HepG2 (cell line): Measurements from ENCODE around the gene SEPTIN5. TPM values are rescaled to one million over a fixed set of nuclear protein-coding genes. Genes with fewer than 3 reads are reported as not detected.

Experiments
- ATAC-seq: fragments of 200-7000 bp; cut with Tn5 transposase; 3 replicates; pipeline ENCODE4 v1.9.1; 2020; ENCODE audit warnings: mild to moderate bottlenecking, moderate library complexity
- BruUV-seq: library from RNA; stranded (reverse); fragments of 400-500 nt; replicated peaks from 2 replicates; lab custom pipeline; 2021; lab: Mats Ljungman, UMichigan
- CTCF ChIA-PET: fragments of 300-600 bp; formaldehyde crosslinking; extraction: SDS; loops from one replicate; lab custom pipeline; 2021; ENCODE audit warnings: low total read pairs, inconsistent platforms, low intra/inter-chr PET ratio; lab: Yijun Ruan, JAX
- POLR2A ChIA-PET: fragments of 350-600 bp; sonication (Branson Sonifier 250); formaldehyde crosslinking; loops from one replicate; lab custom pipeline; 2020; ENCODE audit warnings: antibody characterized with exemption, inconsistent platforms; lab: Yijun Ruan, JAX
- DNase-seq: peaks from one replicate; pipeline ENCODE4 v3.0.0-alpha.2; 2015; ENCODE audit warnings: low spot score
- FAIRE-seq: peaks from 3 replicates; lab custom pipeline; 2011; peaks lifted over from hg19 to GRCh38; lab: Jason Lieb, UNC
- H2AFZ ChIP-seq: one replicate; pipeline ENCODE4 v1.6.1; 2011; ENCODE audit warnings: low read length, inconsistent platforms
- H3K27ac ChIP-seq: fragments of 300-600 bp; 3 replicates; pipeline ENCODE4 v1.8.0; 2011; ENCODE audit warnings: mixed run types, mild to moderate bottlenecking, mixed read lengths, low read length, inconsistent platforms; ENCODE audit not compliant: insufficient read depth; ENCODE audit errors: extremely low read length
- H3K27me3 ChIP-seq, 2 experiments: fragments of 200-600 bp in 1 of 2; 2 replicates in 1 of 2; 3 replicates in 1 of 2; pipeline versions ENCODE4 v1.6.0 to v1.8.0; 2011; ENCODE audit warnings: low read length in 2 of 2, mild to moderate bottlenecking in 2 of 2, moderate library complexity in 2 of 2, inconsistent platforms in 1 of 2; ENCODE audit not compliant: insufficient read depth in 2 of 2, control insufficient read depth in 1 of 2
- H3K36me3 ChIP-seq, 2 experiments: fragments of 200-600 bp in 1 of 2; replicated peaks in 1 of 2; 2 replicates in 1 of 2; 3 replicates in 1 of 2; pipeline versions ENCODE4 v1.5.1 to v1.8.0; 2011; ENCODE audit warnings: low read length in 2 of 2, inconsistent platforms in 1 of 2; ENCODE audit not compliant: insufficient read depth in 2 of 2, control insufficient read depth in 1 of 2
- H3K4me1 ChIP-seq: 2 replicates; pipeline ENCODE4 v1.5.1; 2012; ENCODE audit warnings: low read length, inconsistent platforms; ENCODE audit not compliant: insufficient read depth
- H3K4me2 ChIP-seq: 2 replicates; pipeline ENCODE4 v1.6.0; 2011; ENCODE audit warnings: low read depth, low read length, inconsistent platforms
- H3K4me3 ChIP-seq, 3 experiments: fragments of 200-600 bp in 1 of 3; sonication (generic), shearing (Covaris generic) in 1 of 3; replicated peaks in 1 of 3; 2 replicates each; pipeline ENCODE4 v1.5.1; 2011 to 2016; ENCODE audit warnings: low read length in 3 of 3, inconsistent platforms in 2 of 3, low read depth in 2 of 3, mild to moderate bottlenecking in 2 of 3, control low read depth in 1 of 3, mixed read lengths in 1 of 3; ENCODE audit not compliant: insufficient read depth in 1 of 3
- H3K79me2 ChIP-seq: one replicate; pipeline ENCODE4 v1.6.1; 2011; ENCODE audit warnings: low read length, inconsistent platforms; ENCODE audit not compliant: insufficient read depth
- H3K9ac ChIP-seq: 2 replicates; pipeline ENCODE4 v1.6.0; 2011; ENCODE audit warnings: mild to moderate bottlenecking, low read depth, low read length, inconsistent platforms; ENCODE audit not compliant: insufficient read depth
- H3K9me3 ChIP-seq: 2 replicates; pipeline ENCODE4 v1.5.1; 2012; ENCODE audit warnings: mild to moderate bottlenecking, low read length
- H4K20me1 ChIP-seq: 2 replicates; pipeline ENCODE4 v1.6.0; 2011; ENCODE audit warnings: inconsistent platforms, mild to moderate bottlenecking, low read length, moderate library complexity; ENCODE audit not compliant: insufficient read depth
- FOXA1 ChIP-seq, 2 experiments: fragments of 450-650 bp in 1 of 2; sonication (generic) in 1 of 2; formaldehyde crosslinking in 1 of 2; IDR thresholded peaks; 2 replicates each; pipeline versions ENCODE4 v1.4.0 to v1.6.1; 2016 to 2020; ENCODE audit warnings: missing genetic modification reagents in 1 of 2
- HNF4A ChIP-seq: sonication (generic); formaldehyde crosslinking; IDR thresholded peaks from 2 replicates; pipeline ENCODE4 v1.4.0; 2020; ENCODE audit warnings: missing genetic modification reagents
- NCOR1 ChIP-seq: fragments of 200-600 bp; sonication (generic); IDR thresholded peaks from 2 replicates; pipeline ENCODE4 v1.7.0; 2017; ENCODE audit warnings: antibody characterized with exemption, low read length, borderline replicate concordance
- REST ChIP-seq, 2 experiments: IDR thresholded peaks; 2 replicates each; pipeline ENCODE4 v1.6.1; 2011 to 2012; ENCODE audit warnings: low read length in 2 of 2, borderline replicate concordance in 1 of 2, low read depth in 1 of 2, mild to moderate bottlenecking in 1 of 2, moderate library complexity in 1 of 2
- SALL1 ChIP-seq: sonication (generic); formaldehyde crosslinking; IDR thresholded peaks from 2 replicates; pipeline ENCODE4 v1.8.0; 2022; ENCODE audit warnings: mild to moderate bottlenecking, missing genetic modification reagents
- ZFX ChIP-seq: sonication (generic); formaldehyde crosslinking; IDR thresholded peaks from 2 replicates; pipeline ENCODE4 v1.4.0; 2020; ENCODE audit warnings: mild to moderate bottlenecking, low read depth, missing genetic modification reagents, moderate library complexity
- ZFY ChIP-seq: sonication (generic); formaldehyde crosslinking; IDR thresholded peaks from 2 replicates; pipeline ENCODE4 v1.4.0; 2020; ENCODE audit warnings: missing genetic modification reagents
- ZNF225 ChIP-seq: sonication (generic); formaldehyde crosslinking; IDR thresholded peaks from 2 replicates; pipeline ENCODE4 v1.4.0; 2020; ENCODE audit warnings: mild to moderate bottlenecking, missing genetic modification reagents
- ZNF577 ChIP-seq: sonication (generic); formaldehyde crosslinking; IDR thresholded peaks from 2 replicates; pipeline ENCODE4 v1.4.0; 2020; ENCODE audit warnings: mild to moderate bottlenecking, low read depth, missing genetic modification reagents, borderline replicate concordance
- ZNF747 ChIP-seq: sonication (generic); formaldehyde crosslinking; IDR thresholded peaks from 2 replicates; pipeline ENCODE4 v1.8.1; 2023; ENCODE audit warnings: missing genetic modification reagents, mild to moderate bottlenecking, borderline replicate concordance
- ZNF761 ChIP-seq: sonication (generic); formaldehyde crosslinking; conservative IDR thresholded peaks from 2 replicates; pipeline ENCODE4 v1.4.0; 2020; ENCODE audit warnings: mild to moderate bottlenecking, missing genetic modification reagents
- ZSCAN20 ChIP-seq: sonication (generic); formaldehyde crosslinking; IDR thresholded peaks from 2 replicates; pipeline ENCODE4 v1.4.0; 2020; ENCODE audit warnings: missing genetic modification reagents, mild to moderate bottlenecking, borderline replicate concordance
- WGBS: methylation state at CpG from one replicate; pipeline ENCODE4 v1.1.6; 2017; ENCODE audit warnings: low lambda C conversion rate; 5-methylcytosine and 5-hydroxymethylcytosine counted together
- in situ Hi-C: cut with HindIII; loops from 2 replicates; pipeline ENCODE4 v1.10.0; 2017; ENCODE audit warnings: low pct_unique_long_range_greater_than_20kb; ENCODE audit not compliant: extremely low pct_ligation_motif_present
- intact Hi-C: fragments of 100-400 bp; cut with micrococcal nuclease; formaldehyde crosslinking; loops from one replicate; pipeline ENCODE4 v1.10.0; 2022; ENCODE audit not compliant: unreplicated experiment
- polyA plus RNA-seq, 8 experiments: library from polyadenylated mRNA; depleted of rRNA in 3 of 8; stranded (reverse) in 7 of 8; unstranded in 1 of 8; fragments of >200 nt; fragmentation: Illumina TruSeq in 4 of 8; extraction: Trizol in 4 of 8; gene quantifications; 2 replicates each; pipeline versions ENCODE4 v1.2.1 to v1.2.3, GENCODE V29; 2011 to 2016; ENCODE audit warnings: low read depth in 4 of 8, missing spikeins in 1 of 8, mixed read lengths in 1 of 8; ENCODE audit not compliant: insufficient read depth in 1 of 8
- total RNA-seq, 5 experiments: library from RNA; depleted of rRNA; stranded (reverse); fragments of >200 nt; fragmentation: Illumina TruSeq; extraction: Trizol; gene quantifications; 2 replicates each; pipeline ENCODE4 v1.2.3, GENCODE V29; 2016; ENCODE audit warnings: low read depth in 1 of 5
- TF ChIP-seq, protein P1 (sequence below): sonication (generic); formaldehyde crosslinking; IDR thresholded peaks from 2 replicates; pipeline ENCODE4 v1.9.0; 2022; ENCODE audit warnings: missing genetic modification reagents, mild to moderate bottlenecking, borderline replicate concordance
- TF ChIP-seq, protein P2 (sequence below): sonication (generic); formaldehyde crosslinking; IDR thresholded peaks from 2 replicates; pipeline ENCODE4 v1.4.0; 2020; ENCODE audit warnings: missing genetic modification reagents
- TF ChIP-seq, protein P3 (sequence below): sonication (generic); formaldehyde crosslinking; IDR thresholded peaks from 2 replicates; pipeline ENCODE4 v1.4.0; 2020; ENCODE audit warnings: mild to moderate bottlenecking, missing genetic modification reagents

SEPTIN5 gene
- total and polyA plus RNA-seq, 2 of the 13 experiments (the other 11 are each of a cell fraction or from before 2014, with no cell fraction given) = 0.33 TPM; not detected in 1

DNA sequence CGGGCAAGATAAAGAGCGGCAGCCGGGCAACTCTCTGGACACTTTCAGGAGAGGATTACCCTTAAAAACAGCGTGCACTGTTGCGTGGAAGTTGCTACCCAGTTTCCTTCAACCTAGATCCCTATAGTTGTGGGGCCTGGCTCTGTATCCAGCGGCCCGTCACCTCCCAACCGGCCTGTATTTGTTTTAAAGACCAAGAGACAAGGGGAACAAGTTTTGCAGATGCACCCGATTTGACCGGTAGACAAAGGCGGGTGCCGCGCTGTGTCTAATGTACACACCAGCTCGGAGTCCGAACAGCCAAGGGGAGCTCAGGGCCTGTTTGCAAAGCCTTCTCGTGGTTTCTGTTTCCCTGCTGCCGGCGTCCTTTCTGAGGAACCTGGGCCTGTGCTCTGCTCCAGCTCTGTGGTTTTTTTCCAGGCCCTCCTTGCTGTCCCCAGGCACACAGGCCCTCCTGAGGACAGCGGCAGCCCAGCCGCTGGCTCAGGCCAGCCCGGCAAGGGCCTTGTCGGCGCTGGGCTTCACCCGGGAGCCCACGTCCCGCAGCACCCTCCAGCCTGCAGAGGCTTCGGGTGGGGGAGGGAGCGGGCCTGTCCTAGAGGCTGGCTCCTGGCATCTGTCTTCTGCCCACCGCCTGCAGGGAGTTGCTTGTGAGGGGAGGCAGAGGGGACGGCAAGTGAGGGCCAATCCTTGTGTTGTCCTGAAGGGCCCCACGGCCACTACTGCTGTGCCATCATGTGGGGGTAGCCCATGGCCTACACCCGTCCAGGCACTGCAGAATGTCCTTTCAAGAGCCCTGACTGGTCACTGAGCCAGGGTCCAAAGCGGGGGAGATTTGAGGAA lies 47.6 kb downstream of the SEPTIN5 start:
- peak; percentile 57 for ATAC-seq
- intact Hi-C loops = no loop called here
- peak; percentile 23 for FAIRE-seq
- no peak overlapping the region for H3K9ac ChIP-seq
- ChIA-PET POLR2A (interaction anchor here (1.6 kb wide), 1 partner anchor 14 kb away, joined by 3 read pairs; no protein-coding TSS in a partner anchor), CTCF (no interaction called here)
- in situ Hi-C loops = no loop called here
- peak overlapping the region; percentile 41 to 59 (median 50) for H3K4me3 ChIP-seq
- peak; percentile 35 for DNase-seq
- H3K27me3 ChIP-seq = peaks cover 16 to 86% of the 10 kb centered on the region in 2 experiments
- BruUV-seq = no TSS peak
- H2AFZ ChIP-seq = no peak overlapping the region
- 42% methylated on average over 11 of the region's 33 CpGs for WGBS
- H3K9me3 ChIP-seq = no peaks in the 10 kb centered on the region
- H4K20me1 ChIP-seq = no peaks in the 10 kb centered on the region
- H3K36me3 ChIP-seq = no peaks in the 10 kb centered on the region
- peak overlapping the region; percentile 69 for H3K4me2 ChIP-seq
- no peaks in the 10 kb centered on the region for H3K79me2 ChIP-seq
- peaks cover 29% of the 10 kb centered on the region for H3K4me1 ChIP-seq
- no peak overlapping the region for H3K27ac ChIP-seq
- TF ChIP-seq, protein P1, sequence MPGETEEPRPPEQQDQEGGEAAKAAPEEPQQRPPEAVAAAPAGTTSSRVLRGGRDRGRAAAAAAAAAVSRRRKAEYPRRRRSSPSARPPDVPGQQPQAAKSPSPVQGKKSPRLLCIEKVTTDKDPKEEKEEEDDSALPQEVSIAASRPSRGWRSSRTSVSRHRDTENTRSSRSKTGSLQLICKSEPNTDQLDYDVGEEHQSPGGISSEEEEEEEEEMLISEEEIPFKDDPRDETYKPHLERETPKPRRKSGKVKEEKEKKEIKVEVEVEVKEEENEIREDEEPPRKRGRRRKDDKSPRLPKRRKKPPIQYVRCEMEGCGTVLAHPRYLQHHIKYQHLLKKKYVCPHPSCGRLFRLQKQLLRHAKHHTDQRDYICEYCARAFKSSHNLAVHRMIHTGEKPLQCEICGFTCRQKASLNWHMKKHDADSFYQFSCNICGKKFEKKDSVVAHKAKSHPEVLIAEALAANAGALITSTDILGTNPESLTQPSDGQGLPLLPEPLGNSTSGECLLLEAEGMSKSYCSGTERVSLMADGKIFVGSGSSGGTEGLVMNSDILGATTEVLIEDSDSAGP (CRISPR knock-in tag) = peak; percentile 47; the same call in 1 of the 2 replicates
- TF ChIP-seq ZFX (CRISPR knock-in tag) = peak; percentile 61
- 0 out of 2 replicates have a peak, but pooled peaks have one; percentile 4 for TF ChIP-seq HNF4A (CRISPR knock-in tag)
- TF ChIP-seq ZNF577 (CRISPR knock-in tag) = no peak
- TF ChIP-seq ZNF747 (CRISPR knock-in tag) = no peak
- TF ChIP-seq SALL1 = peak; percentile 34; the same call in 1 of the 2 replicates
- TF ChIP-seq ZFY (CRISPR knock-in tag) = peak; percentile 72
- TF ChIP-seq ZNF761 (CRISPR knock-in tag) = 0 out of 2 replicates have a peak, but pooled peaks have one; percentile 31
- no peak for TF ChIP-seq REST (IDR thresholded peaks at IDR 0.05; ENCODE audit: borderline replicate concordance in 1 of 2, low read depth in 1 of 2, low read length in 2 of 2)
- TF ChIP-seq FOXA1 (IDR thresholded peaks at IDR 0.05) = no peak
- TF ChIP-seq FOXA1 (CRISPR knock-in tag; IDR thresholded peaks at IDR 0.05) = peak; percentile 78
- TF ChIP-seq, protein P2, sequence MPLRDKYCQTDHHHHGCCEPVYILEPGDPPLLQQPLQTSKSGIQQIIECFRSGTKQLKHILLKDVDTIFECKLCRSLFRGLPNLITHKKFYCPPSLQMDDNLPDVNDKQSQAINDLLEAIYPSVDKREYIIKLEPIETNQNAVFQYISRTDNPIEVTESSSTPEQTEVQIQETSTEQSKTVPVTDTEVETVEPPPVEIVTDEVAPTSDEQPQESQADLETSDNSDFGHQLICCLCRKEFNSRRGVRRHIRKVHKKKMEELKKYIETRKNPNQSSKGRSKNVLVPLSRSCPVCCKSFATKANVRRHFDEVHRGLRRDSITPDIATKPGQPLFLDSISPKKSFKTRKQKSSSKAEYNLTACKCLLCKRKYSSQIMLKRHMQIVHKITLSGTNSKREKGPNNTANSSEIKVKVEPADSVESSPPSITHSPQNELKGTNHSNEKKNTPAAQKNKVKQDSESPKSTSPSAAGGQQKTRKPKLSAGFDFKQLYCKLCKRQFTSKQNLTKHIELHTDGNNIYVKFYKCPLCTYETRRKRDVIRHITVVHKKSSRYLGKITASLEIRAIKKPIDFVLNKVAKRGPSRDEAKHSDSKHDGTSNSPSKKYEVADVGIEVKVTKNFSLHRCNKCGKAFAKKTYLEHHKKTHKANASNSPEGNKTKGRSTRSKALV (CRISPR knock-in tag) = peak; percentile 94
- TF ChIP-seq, protein P3, sequence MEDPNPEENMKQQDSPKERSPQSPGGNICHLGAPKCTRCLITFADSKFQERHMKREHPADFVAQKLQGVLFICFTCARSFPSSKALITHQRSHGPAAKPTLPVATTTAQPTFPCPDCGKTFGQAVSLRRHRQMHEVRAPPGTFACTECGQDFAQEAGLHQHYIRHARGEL (CRISPR knock-in tag) = no peak
- TF ChIP-seq ZNF225 (CRISPR knock-in tag) = no peak
- no peak for TF ChIP-seq ZSCAN20 (CRISPR knock-in tag)
- TF ChIP-seq NCOR1 = no peak
